ENCODE measurements around the gene PFKL.

- TF ChIP-seq POLR2AphosphoS5 (IDR thresholded peaks at IDR 0.05), result no peak
- TF ChIP-seq CTCF (IDR thresholded peaks at IDR 0.05), result peak in 2 of 4 experiments; percentile 43 to 49
Observed at GRCh38 chr21:44337941-44338895, 38.4 kb downstream of the PFKL start.
